GM18520 (cell line): ENCODE data around the gene PSMF1.

Experiments
- ATAC-seq: cut with Tn5 transposase; IDR thresholded peaks from one replicate; pipeline ENCODE4 v1.9.1; 2021; ENCODE audit not compliant: unreplicated experiment

Gene PSMF1, protein sequence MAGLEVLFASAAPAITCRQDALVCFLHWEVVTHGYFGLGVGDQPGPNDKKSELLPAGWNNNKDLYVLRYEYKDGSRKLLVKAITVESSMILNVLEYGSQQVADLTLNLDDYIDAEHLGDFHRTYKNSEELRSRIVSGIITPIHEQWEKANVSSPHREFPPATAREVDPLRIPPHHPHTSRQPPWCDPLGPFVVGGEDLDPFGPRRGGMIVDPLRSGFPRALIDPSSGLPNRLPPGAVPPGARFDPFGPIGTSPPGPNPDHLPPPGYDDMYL

GRCh38 chr20:1118336-1119127, at the start of gene PSMF1:
Gene PSMF1, plus strand, starts transcription at chr20:1118602. Its CDS starts 172 bp downstream, at chr20:1118774.
- peak; percentile 97 for ATAC-seq

DNA sequence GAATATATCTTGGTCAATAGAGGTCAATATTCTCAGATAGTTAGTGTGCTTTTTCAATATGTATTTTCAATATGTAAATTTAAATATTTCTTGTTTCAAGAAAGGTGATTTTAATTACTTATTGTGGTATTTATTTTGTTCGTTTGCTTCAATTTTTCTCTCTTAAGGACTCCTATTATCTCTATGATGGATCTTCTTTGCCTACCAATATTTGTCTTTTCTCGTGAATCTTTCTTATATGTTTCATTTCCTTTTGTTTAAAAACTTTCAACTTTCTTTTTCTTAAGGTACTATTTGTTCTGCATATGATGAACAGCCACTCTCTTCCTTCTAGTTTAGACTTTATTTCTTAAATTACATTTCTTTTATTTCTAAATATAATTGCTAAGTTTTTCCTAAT, 46.1 kb upstream of the PSMF1 start:
- no peak for ATAC-seq

DNA sequence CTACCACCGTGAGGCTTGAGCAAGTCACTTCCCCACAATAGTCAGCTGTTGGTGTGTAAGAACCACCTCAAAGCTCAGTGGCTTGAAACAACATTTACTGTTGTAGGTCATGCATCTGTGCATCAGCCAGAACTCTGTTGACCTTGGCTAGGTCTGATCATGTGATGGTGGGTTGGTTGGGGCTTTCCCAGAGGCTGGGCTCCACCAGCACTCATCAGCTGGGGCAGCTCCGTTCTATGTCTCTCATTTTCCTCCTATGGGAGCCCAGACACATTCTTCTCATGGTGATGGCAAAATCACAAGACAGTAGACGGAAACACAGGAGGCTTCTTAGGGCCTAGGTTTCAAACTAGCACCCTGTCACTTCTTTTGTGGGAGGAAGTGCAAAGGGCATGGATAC, 42.8 kb upstream of the PSMF1 start:
- no peak for ATAC-seq

DNA sequence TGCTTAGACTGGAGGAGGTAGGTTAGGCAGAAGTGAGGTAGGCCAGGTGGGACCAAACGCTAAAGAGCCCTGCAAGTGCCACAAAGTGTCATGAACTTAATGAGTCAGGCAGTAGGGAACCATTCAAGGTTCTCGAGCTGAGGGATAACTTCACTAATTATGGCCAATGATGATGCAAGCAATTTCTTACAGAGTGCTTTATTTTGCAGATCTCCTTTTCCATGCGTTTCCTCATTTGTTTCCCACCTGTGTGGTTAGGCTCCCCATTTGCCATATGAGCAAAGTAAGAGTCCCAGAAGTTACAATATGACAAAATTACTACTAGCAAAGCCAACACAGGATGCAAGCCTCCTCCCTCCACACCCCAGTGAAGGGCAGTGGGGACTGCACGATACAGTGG, 36.5 kb upstream of the PSMF1 start:
- ATAC-seq = no peak

DNA sequence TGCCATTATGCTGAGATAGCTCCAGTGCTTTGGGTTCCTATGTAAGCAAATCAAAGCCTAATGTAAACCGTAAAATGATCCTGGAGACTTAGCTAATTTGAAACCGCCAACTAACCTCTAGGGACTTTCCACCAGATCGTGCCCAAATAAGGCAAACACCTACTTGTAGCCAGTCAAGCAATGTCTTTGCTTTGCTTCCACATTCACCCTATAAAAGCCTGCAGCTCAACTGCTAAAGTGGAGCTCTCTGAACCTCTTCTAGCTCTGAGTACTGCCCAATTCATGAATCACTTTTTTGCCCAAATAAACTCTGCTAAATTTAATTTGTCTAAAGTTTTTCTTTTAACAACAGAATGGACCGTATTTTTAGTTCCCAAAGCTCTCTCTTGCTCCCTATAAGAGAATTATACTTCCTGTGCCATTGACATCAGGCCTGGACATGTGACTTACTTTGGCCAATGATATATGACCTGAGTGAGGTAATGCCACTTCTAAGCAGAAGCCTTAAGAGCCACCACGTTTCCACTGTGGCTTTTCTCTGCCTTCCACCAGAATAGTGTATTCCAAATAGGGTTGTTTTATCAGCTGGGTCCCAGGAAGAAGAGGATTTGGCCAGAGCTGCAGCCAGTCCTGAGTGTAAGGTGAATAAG, 34.8 kb upstream of the PSMF1 start:
- no peak for ATAC-seq

DNA sequence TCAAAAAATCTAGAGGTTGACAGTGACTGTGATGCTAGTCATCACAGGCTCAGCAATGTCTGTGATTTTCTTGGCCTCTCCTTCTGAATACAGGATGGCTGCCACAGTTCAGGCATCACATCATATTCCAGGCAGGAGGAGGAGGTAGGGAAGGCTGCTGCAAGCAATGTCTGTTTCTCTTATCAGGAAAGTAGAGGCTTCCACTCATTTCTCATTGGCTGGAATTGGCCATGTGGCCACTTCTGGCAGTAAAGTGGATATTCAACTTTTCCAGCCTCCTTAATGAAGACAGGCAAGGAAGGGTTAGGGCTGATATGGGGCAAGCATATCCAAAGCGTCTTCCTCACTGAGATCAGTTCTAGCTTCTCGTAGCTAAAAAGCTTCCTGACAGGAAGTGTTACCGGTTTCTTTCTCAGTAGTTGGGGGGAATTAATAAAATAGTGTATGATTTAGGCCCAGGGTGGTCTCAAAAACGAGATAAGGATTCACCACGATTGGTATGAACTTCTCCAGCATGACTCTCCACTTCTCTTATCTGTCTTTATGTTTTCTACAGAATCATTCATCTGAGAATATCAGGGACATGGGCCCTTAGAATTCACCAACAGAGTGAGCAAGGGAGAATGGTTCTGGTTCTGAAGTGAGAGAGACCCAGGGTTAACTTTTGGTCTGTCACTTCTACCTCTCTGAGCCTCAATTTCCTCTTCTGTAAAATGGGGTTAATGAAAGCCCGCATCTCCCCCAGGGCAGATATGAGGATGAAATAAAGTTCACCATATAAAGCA, 32.7 kb upstream of the PSMF1 start:
- no peak for ATAC-seq

GRCh38 chr20:1086277-1087213, 31.9 kb upstream of the PSMF1 start:
- ATAC-seq = no peak

DNA sequence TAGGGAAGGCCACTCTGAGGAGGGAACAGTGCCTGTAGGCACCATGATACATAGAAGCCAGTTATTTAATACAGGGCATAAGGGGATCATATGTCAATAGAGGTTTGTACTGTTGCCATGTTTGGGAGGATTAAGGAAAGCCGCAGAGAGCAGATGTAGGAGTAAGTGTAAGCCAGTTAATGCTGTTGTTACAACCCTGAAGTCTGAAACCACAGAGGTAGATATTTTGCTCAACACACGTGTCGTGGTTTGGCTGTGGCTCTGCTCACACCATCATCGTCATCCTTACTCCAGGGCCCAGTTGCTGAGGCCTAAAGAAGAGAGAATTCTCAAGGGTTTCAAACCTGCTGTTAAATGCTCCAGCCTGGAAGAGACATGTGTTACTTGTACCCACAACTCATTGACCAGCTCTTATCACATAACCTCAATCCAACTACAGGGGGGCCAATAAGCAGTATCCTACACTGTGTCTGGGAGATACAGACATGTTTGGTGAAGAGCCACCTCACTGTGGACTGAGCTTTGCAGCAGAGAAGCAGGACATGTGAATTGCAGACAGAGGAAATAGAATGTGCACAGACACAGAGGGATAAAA, 31.0 kb upstream of the PSMF1 start:
- no peak for ATAC-seq

- ATAC-seq = no peak
Observed at GRCh38 chr20:1094751-1095150, 23.7 kb upstream of the PSMF1 start.

DNA sequence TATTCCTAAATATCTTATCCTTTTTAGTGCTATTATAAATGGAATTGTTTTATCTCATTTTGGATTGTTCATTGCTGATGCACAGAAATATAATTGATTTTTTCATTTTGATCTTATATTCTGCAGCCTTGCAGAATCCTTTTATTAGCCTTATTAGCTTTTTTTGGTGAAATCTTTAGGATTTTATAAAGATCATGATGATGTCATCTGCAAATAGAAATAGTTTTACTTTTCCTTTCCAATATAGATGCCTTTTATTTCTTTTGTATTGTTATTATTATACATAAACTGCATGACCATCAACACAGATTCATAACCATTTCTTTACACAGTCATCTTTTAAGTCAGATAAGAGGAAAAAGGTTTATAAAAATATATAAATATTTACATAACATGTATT, 16.9 kb upstream of the PSMF1 start:
- no peak for ATAC-seq

- no peak for ATAC-seq
Observed at GRCh38 chr20:1102016-1102415, 16.4 kb upstream of the PSMF1 start.

- no peak for ATAC-seq
Observed at GRCh38 chr20:1103751-1104150, 14.7 kb upstream of the PSMF1 start.

- ATAC-seq = no peak
Observed at GRCh38 chr20:1105599-1106194, 12.7 kb upstream of the PSMF1 start.

GRCh38 chr20:1107176-1107575, 11.2 kb upstream of the PSMF1 start:
- no peak for ATAC-seq

DNA sequence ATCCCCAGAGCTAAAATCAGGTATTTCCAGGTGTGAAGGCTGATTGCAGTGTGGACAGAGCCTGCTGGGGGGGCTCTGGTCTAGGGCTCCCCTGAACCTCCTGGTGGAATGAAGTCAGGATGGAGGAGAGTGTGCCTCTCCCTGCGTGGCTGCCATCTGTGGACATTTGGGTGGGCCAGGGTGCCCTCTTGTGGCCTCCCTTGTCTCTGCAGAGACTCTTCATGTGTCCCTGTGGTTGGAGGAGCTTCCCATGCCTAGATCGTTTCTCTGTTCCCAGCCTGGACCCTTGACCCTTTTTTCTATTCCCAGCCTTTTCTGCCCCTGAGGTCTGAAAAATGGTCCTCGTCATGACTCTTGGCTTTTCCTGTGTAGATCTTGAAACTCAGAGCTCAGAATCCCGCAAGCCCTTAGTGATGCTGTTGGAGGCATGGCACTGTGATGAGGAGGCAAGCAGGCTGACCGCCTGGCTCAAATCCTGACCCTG, 9.9 kb upstream of the PSMF1 start:
- no peak for ATAC-seq

- ATAC-seq = no peak
Observed at GRCh38 chr20:1112908-1113307, 5.5 kb upstream of the PSMF1 start.

DNA sequence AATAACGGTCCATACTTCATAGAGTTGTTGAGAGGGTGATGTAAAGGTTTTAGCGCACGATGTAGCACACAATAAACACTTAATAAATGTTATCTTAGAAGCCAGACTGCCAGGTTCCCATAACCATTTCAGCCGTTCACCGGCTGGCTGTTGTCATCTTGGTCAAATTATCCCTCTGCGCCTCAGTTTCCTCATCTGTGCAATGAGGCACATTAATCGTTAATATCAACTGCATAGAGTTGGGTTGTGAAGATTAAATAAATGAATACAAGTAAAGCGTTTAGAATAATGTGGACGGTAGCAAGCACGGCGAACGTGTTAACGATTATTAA, 432 bp upstream of the PSMF1 start:
- ATAC-seq = no peak

DNA sequence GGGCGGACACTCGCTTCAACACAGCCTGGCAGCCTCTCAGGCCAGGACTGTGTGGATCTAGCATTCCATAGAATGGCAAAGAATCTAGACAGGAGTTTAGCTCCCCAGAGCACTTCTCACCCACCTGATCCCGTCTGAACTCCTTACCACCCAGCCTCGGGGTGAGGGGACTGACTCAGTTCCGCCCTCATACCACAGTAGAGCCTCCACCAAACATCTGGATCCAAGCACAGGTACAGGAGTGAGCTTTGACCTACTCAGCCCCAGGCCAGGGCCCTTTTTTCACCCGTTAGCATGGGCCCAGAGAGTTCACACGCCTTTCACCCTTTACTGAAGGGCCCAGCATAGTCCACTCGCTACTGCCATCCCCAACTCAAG, 715 bp downstream of the PSMF1 start:
- ATAC-seq = no peak

DNA sequence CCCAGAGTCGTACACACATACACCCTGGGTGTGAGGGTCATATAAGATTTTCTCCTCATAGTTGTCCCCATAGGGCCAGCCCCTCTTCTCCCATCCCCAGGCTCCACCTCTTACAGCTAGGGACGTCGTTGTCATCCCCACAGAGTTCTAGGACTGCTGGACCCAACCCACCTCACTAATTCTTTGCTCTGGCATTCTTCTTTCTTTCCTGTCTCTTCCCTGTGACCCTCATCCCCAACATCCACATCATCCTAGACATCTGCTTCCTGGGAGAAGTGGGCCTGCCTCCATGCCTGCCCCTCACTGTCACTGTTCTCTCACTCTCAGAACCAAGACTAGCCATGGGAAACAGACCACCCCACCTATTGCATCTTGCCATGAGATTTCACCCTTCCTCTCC, 1.1 kb downstream of the PSMF1 start:
- no peak for ATAC-seq
